Lung (tissue), 12 donors: ENCODE measurements around the gene RNF220. TPM values are rescaled to one million over a fixed set of nuclear protein-coding genes. Genes with fewer than 3 reads are reported as not detected.

ENCODE experiments used
- ATAC-seq: fragments of 200-7000 bp; cut with Tn5 transposase; one replicate; pipeline ENCODE4 v1.9.1; 2020; ENCODE audit warnings: moderate number of reproducible peaks; ENCODE audit not compliant: insufficient read depth, low FRiP score
- DNase-seq, 3 donors: peaks; one replicate each; pipeline ENCODE4 v3.0.0-alpha.2; 2013 to 2017
- H3K27ac ChIP-seq, 2 donors: one replicate each; pipeline ENCODE4 v1.5.1; 2013; ENCODE audit warnings: mild to moderate bottlenecking in 2 of 2, moderate library complexity in 2 of 2, control low read depth in 1 of 2, inconsistent platforms in 1 of 2, low read depth in 1 of 2, low read length in 1 of 2
- H3K27me3 ChIP-seq, 3 donors: one replicate each; pipeline ENCODE4 v1.5.1; 2013; ENCODE audit warnings: low read length in 2 of 3; ENCODE audit not compliant: control insufficient read depth in 3 of 3, insufficient read depth in 3 of 3
- H3K36me3 ChIP-seq, 4 donors: one replicate each; pipeline ENCODE4 v1.5.1; 2013; ENCODE audit warnings: low read length in 4 of 4, mild to moderate bottlenecking in 1 of 4, moderate library complexity in 1 of 4; ENCODE audit not compliant: control insufficient read depth in 4 of 4, insufficient read depth in 4 of 4
- H3K4me1 ChIP-seq, 5 donors: one replicate each; pipeline ENCODE4 v1.5.1; 2013; ENCODE audit warnings: low read length in 5 of 5, mild to moderate bottlenecking in 2 of 5, moderate library complexity in 1 of 5; ENCODE audit not compliant: control insufficient read depth in 5 of 5, insufficient read depth in 5 of 5
- H3K4me3 ChIP-seq: one replicate; pipeline ENCODE4 v1.5.1; 2013; ENCODE audit warnings: mild to moderate bottlenecking, control low read depth, moderate library complexity
- H3K9ac ChIP-seq, 2 donors: one replicate each; pipeline ENCODE4 v1.5.1; 2013; ENCODE audit warnings: low read length in 2 of 2, control low read depth in 1 of 2; ENCODE audit not compliant: insufficient read depth in 1 of 2
- H3K9me3 ChIP-seq, 4 donors: one replicate each; pipeline ENCODE4 v1.5.1; 2013; ENCODE audit warnings: low read length in 3 of 4, mild to moderate bottlenecking in 1 of 4, moderate library complexity in 1 of 4; ENCODE audit not compliant: control insufficient read depth in 4 of 4, insufficient read depth in 3 of 4
- CTCF ChIP-seq: IDR thresholded peaks from 2 replicates; pipeline ENCODE4 v1.5.1; 2012; ENCODE audit warnings: mild to moderate bottlenecking; ENCODE audit errors: control extremely low read depth, extremely low read depth
- WGBS, 2 donors: extraction: QIAGEN DNeasy Blood & Tissue Kit; methylation state at CpG; one replicate each; pipeline ENCODE4 v1.1.7; 2013; 5-methylcytosine and 5-hydroxymethylcytosine counted together
- polyA plus RNA-seq, 2 donors: library from polyadenylated mRNA; stranded (reverse); fragments of 200-250 nt; gene quantifications; one replicate each; pipeline ENCODE4 v1.2.1, GENCODE V29; 2013
- total RNA-seq, 2 donors: library from RNA; depleted of rRNA in 1 of 2; stranded (reverse); fragments of >200 nt in 1 of 2; gene quantifications; one replicate each; pipeline ENCODE4 v1.2.1, GENCODE V29; 2014 to 2021
- donor health status: control.
- donor health status: control.
- donor health status: Bipolar disorder and iron deficiency.
- donor health status: healthy.
- donor health status: DM: yes; HTN: yes; CAD: no.

RNF220 gene
- total and polyA plus RNA-seq, 4 donors: 44.9 to 75.8 (median 69.5) TPM

GRCh38 chr1:44596511-44596910 lies 191.5 kb downstream of the RNF220 start:
- H3K27ac ChIP-seq: no peak overlapping the region
- no peak for TF ChIP-seq CTCF
- DNase-seq: no peak
- no peaks in the 10 kb centered on the region for H3K9me3 ChIP-seq
- H3K4me1 ChIP-seq: no peaks in the 10 kb centered on the region
- no peak for ATAC-seq
- peaks cover 0 to 16% (median 15%) of the 10 kb centered on the region in 3 donors for H3K27me3 ChIP-seq
- no peak overlapping the region for H3K4me3 ChIP-seq
- no peaks in the 10 kb centered on the region for H3K36me3 ChIP-seq
- H3K9ac ChIP-seq: no peak overlapping the region
- 64 to 70% methylated on average over 4 of the region's 4 CpGs for WGBS, 2 donors

GRCh38 chr1:44598167-44598566 lies 193.1 kb downstream of the RNF220 start:
- no peak overlapping the region for H3K4me3 ChIP-seq
- no peaks in the 10 kb centered on the region for H3K4me1 ChIP-seq
- WGBS, 2 donors: 86 to 95% methylated on average over 10 of the region's 10 CpGs
- no peak overlapping the region for H3K27ac ChIP-seq
- peaks cover 4 to 22% (median 19%) of the 10 kb centered on the region in 3 donors for H3K27me3 ChIP-seq
- DNase-seq (no peak), ATAC-seq (no peak)
- H3K9ac ChIP-seq: no peak overlapping the region
- H3K36me3 ChIP-seq: no peaks in the 10 kb centered on the region
- no peak for TF ChIP-seq CTCF
- no peaks in the 10 kb centered on the region for H3K9me3 ChIP-seq

- ATAC-seq: no peak
- H3K9ac ChIP-seq: no peak overlapping the region
- DNase-seq: peak in 2 of 3 donors; percentile 34 to 42
- TF ChIP-seq CTCF: no peak
- no peaks in the 10 kb centered on the region for H3K36me3 ChIP-seq
- no peak overlapping the region for H3K4me3 ChIP-seq
- H3K9me3 ChIP-seq: no peaks in the 10 kb centered on the region
- H3K27me3 ChIP-seq: peaks cover 4 to 14% (median 13%) of the 10 kb centered on the region in 3 donors
- WGBS, 2 donors: 66 to 75% methylated on average over 29 of the region's 29 CpGs
- H3K27ac ChIP-seq: no peak overlapping the region
- no peaks in the 10 kb centered on the region for H3K4me1 ChIP-seq
These were observed 197.9 kb downstream of the RNF220 start for GRCh38 chr1:44602634-44603628.
